HG02870 (cell line): Measurements from ENCODE around the gene POU2AF1.

ENCODE experiments used
- ATAC-seq: cut with Tn5 transposase; IDR thresholded peaks from one replicate; pipeline ENCODE4 v1.9.1; 2021; ENCODE audit warnings: mild to moderate bottlenecking, moderate library complexity; ENCODE audit not compliant: unreplicated experiment

The POU2AF1 gene

GRCh38 chr11:111378861-111379601 is at the start of gene POU2AF1:
Gene POU2AF1 (minus strand): TSS chr11:111379275. CDS start chr11:111379177, 98 bp downstream.
- peak; percentile 46 for ATAC-seq

GRCh38 chr11:111428113-111428876 is 49.2 kb upstream of the POU2AF1 start:
- no peak for ATAC-seq

GRCh38 chr11:111427471-111427912 is 48.4 kb upstream of the POU2AF1 start:
- ATAC-seq, result no peak

GRCh38 chr11:111426617-111427016 is 47.5 kb upstream of the POU2AF1 start:
- ATAC-seq, result no peak

- peak; percentile 17 for ATAC-seq
Measured at GRCh38 chr11:111423250-111423615, 44.2 kb upstream of the POU2AF1 start.

GRCh38 chr11:111422494-111423249 is 43.6 kb upstream of the POU2AF1 start:
- ATAC-seq, result peak; percentile 84

- ATAC-seq, result no peak
Measured at GRCh38 chr11:111421251-111421650, 42.2 kb upstream of the POU2AF1 start.

GRCh38 chr11:111419641-111420327 is 40.7 kb upstream of the POU2AF1 start:
- ATAC-seq, result no peak

GRCh38 chr11:111419181-111419580 is 40.1 kb upstream of the POU2AF1 start:
- ATAC-seq, result no peak

GRCh38 chr11:111418436-111418787 is 39.3 kb upstream of the POU2AF1 start:
- ATAC-seq, result no peak

GRCh38 chr11:111417766-111418435 is 38.8 kb upstream of the POU2AF1 start:
- peak; percentile 33 for ATAC-seq

GRCh38 chr11:111417011-111417765 is 38.1 kb upstream of the POU2AF1 start:
- peak; percentile 46 for ATAC-seq

GRCh38 chr11:111416231-111416960 is 37.3 kb upstream of the POU2AF1 start:
- ATAC-seq, result peak; percentile 1

- ATAC-seq, result no peak
Measured at GRCh38 chr11:111414936-111415335, 35.9 kb upstream of the POU2AF1 start.

GRCh38 chr11:111414267-111414931 is 35.3 kb upstream of the POU2AF1 start:
- ATAC-seq, result peak; percentile 25

GRCh38 chr11:111413849-111414248 is 34.8 kb upstream of the POU2AF1 start:
- no peak for ATAC-seq

- ATAC-seq, result no peak
Measured at GRCh38 chr11:111412293-111412692, 33.2 kb upstream of the POU2AF1 start.

GRCh38 chr11:111411456-111411855 is 32.4 kb upstream of the POU2AF1 start:
- ATAC-seq, result no peak
